Germinal center (tissue), 1 donor: Measurements from ENCODE around the gene BCL2.
A peak's percentile ranks its signal among the peaks of the same experiment; 100 is the strongest.

Experiments used
- DNase-seq: peaks from one replicate; pipeline ENCODE4 v3.0.0; 2012; ENCODE audit warnings: mixed read lengths, low spot score

Gene BCL2

DNA sequence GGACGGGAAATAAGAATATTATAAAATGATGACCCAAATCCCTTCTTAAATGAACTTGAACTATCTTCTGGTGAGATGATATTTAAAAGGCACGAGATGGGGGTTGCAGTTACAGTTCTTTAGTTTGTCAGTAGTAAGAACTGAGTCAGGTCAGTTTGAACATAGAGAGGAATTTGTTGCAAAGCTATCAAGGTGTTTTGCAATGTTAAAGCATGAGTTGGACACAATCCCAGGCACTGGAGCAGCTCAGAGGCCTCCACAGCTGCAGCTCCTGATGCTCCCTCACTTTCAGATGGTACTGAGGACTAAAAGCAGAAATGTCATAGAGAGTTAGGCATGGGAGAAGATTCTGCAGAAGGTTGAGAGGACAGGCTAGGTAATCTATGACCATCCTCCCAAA, 236.0 kb downstream of the BCL2 start:
- no peak for DNase-seq

DNA sequence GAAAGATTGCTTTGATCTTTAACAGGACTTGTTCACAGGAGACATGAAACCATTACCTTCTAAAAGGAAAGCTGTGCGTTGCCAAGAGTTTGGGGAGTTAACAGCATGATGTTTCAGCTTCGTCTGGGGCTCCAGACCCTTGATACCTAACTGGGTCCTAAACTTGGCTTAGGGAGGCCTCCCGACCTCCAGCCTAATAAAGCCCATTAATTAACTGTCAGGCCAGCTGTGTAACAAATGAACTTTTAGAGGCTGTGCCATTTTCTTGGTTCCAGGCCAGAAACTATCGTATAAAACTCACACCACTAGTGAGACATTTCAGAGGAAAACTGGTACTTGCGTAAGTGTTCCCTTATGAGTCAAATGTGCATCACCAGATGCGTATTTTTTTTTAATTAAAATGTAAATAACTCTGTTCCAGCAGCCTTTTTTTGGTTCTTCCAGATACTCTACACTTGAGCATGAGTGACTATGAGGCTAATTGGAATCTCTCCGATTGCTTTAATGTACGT, 236.5 kb downstream of the BCL2 start:
- DNase-seq = no peak

DNA sequence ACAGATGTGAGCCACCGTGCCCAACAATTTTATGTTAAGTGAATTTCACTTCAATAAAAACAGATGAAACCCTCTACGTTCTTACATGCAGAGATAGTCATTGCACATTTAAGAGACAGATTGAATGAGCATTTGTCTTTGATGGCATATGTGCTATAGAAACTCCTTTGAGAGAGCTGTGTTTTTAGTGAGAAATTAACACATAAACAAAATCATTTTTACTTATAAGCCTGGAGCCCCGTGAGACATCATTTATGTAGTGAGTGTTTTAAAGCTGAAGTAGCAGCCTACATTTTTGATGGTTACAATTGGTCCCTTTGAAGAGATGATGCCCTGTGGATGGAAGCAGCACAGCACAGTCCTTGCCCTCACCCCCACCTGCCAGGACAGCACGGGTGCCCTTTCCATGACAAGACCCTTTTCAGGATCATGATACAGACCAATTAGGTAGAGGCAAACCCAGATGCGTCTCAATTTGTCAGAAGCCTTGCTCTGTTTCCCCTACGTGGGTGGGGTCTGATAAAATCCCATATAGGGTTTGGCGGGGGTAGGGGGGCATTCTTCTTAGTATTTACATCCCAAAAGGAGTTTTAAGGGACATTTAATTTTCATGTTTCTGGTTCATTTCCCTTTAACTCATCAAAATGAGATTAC, 237.1 kb downstream of the BCL2 start:
- no peak for DNase-seq

DNA sequence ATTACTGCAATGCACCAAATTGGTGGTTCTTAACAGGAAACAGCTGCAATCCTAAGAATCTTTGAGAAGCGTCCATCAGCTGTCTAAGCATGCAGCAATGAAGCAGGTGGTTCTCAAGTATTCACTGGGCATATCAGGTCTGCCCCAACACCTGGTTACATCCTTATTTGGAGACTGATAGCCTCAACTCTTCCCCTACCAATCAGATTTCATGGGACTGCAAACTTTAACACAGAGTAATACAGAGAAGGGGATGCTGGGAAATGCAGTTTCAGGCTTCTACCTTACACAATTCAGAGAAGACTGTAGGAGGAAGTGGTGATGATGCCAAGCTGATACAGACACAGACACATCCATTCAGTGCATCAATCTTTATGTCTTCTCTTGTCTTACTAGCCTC, 240.5 kb downstream of the BCL2 start:
- DNase-seq = peak; percentile 41

DNA sequence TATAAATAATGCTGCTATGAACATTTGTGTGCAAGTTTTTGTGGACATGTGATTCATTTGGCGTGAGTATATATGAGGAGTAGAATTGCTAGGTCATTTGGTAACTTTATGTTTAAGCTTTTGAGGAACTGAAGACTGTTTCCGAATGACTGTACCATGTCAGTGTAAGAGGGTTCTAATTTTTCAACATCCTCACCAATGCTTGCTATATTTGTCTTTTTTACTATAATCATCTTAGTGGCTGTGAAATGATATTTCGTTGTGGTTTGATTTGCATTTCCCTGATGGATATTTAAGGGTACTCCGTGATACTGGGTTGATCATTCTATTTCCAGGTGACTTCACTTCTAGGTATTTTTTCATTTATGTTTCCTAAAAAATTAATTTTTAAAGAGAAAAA, 241.1 kb downstream of the BCL2 start:
- DNase-seq = no peak

DNA sequence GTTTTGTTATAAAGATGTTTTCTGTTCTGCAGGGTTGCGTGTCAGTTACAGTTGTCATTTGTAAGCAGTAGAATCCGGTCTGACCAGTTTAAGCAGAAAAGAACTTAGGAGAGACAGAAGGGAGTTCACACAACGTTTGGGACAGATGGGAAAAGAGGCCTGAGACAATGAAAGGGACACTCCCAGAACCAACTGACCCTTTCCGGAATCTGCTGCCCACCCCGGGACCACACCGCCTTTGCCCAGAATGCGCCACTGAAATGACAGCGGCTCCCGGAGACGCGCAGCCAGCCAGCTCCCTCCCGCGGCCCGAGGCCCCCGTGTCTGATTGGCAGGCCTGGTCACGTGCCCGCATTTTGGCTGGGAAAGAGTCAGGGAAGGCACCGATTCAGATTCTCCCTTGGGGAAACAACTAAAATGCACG, 244.6 kb downstream of the BCL2 start:
- peak; percentile 64 for DNase-seq

DNA sequence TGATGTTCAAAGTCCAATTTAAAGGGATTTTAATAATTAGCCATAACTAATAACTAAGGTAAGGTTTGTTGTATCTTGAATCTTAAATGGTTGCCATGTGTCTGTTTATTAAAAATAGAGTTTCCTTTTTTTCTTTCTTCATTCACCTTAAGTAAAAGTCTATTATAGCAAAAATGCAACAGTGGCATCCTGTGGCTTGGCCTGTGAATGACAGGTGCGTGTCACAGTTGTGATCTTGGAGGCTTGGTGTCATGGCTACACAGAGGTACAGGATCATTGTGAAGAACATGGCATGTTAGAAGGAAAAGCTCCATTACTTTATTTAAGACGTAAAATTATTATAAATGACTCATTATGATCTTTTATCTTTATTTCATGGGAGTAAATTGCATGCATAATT, 246.1 kb downstream of the BCL2 start:
- peak; percentile 11 for DNase-seq
